ENCODE results near the gene SPDYE3.

GRCh38 chr7:100358857-100359212 lies 51.3 kb downstream of the SPDYE3 start:
- TF ChIP-seq, protein P1, sequence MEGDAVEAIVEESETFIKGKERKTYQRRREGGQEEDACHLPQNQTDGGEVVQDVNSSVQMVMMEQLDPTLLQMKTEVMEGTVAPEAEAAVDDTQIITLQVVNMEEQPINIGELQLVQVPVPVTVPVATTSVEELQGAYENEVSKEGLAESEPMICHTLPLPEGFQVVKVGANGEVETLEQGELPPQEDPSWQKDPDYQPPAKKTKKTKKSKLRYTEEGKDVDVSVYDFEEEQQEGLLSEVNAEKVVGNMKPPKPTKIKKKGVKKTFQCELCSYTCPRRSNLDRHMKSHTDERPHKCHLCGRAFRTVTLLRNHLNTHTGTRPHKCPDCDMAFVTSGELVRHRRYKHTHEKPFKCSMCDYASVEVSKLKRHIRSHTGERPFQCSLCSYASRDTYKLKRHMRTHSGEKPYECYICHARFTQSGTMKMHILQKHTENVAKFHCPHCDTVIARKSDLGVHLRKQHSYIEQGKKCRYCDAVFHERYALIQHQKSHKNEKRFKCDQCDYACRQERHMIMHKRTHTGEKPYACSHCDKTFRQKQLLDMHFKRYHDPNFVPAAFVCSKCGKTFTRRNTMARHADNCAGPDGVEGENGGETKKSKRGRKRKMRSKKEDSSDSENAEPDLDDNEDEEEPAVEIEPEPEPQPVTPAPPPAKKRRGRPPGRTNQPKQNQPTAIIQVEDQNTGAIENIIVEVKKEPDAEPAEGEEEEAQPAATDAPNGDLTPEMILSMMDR (IDR thresholded peaks at IDR 0.05): no peak; the same call in 1 of the 2 replicates
- TF ChIP-seq, protein P2, sequence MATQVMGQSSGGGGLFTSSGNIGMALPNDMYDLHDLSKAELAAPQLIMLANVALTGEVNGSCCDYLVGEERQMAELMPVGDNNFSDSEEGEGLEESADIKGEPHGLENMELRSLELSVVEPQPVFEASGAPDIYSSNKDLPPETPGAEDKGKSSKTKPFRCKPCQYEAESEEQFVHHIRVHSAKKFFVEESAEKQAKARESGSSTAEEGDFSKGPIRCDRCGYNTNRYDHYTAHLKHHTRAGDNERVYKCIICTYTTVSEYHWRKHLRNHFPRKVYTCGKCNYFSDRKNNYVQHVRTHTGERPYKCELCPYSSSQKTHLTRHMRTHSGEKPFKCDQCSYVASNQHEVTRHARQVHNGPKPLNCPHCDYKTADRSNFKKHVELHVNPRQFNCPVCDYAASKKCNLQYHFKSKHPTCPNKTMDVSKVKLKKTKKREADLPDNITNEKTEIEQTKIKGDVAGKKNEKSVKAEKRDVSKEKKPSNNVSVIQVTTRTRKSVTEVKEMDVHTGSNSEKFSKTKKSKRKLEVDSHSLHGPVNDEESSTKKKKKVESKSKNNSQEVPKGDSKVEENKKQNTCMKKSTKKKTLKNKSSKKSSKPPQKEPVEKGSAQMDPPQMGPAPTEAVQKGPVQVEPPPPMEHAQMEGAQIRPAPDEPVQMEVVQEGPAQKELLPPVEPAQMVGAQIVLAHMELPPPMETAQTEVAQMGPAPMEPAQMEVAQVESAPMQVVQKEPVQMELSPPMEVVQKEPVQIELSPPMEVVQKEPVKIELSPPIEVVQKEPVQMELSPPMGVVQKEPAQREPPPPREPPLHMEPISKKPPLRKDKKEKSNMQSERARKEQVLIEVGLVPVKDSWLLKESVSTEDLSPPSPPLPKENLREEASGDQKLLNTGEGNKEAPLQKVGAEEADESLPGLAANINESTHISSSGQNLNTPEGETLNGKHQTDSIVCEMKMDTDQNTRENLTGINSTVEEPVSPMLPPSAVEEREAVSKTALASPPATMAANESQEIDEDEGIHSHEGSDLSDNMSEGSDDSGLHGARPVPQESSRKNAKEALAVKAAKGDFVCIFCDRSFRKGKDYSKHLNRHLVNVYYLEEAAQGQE (IDR thresholded peaks at IDR 0.05; ENCODE audit: insufficient read depth in 1 of 2, low read depth in 2 of 2, low read length in 1 of 2): no peak
- no peak for TF ChIP-seq TCF7L2 (IDR thresholded peaks at IDR 0.05; ENCODE audit: low read depth, low read length)
